ENCODE data around the gene MAPRE2.
"Not testable (repeated sequence)": the region's sequence is repeated elsewhere in the genome, so short reads cannot be mapped to it uniquely, and the experiment has no call there.

The MAPRE2 gene

DNA sequence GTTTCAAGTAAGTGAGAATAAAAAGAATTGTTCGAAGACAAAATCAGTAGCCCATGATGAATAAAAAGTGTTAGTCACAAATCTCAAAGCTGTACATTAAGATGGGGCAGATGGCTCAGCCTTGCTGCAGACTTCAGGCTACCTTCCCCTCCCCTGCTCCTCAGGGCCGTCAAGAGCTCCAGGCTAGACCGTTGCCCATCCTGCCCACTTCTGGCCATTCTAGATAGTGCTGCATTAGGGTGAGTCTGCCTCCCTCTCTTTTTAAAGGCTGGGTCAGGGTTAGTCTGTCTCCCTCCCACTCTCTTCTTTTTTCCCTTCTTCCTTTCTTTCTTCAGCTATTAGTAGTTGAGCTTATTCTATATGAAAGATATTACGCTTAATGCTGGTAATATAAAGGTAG lies 86.0 kb downstream of the MAPRE2 start:
- no peak for DNase-seq

DNA sequence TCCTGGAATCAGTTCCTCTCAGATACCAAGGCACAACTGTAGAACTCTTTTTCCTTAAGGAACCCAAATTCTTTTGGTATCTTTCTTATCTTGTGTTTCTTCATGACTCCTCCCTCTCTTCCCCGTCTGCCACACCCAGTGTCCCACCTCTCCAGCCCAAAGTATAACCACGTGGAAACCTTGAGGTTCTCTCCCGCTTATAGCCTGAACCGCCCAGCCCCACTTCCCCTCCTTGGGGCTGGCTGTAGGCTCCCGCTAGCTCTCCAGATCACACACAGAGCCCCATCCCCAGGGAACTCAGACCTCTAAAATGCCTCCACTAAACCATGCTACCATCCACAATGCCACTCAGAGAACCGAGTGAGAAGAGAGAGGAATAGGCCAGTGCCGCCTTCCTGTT lies 87.5 kb downstream of the MAPRE2 start:
- no peak for DNase-seq

- no peak for DNase-seq
These were observed 89.0 kb downstream of the MAPRE2 start for GRCh38 chr18:35130236-35130635.

- DNase-seq = no peak
These were observed 90.3 kb downstream of the MAPRE2 start for GRCh38 chr18:35131387-35132020.

- DNase-seq = no peak
These were observed 91.0 kb downstream of the MAPRE2 start for GRCh38 chr18:35132021-35132902.

DNA sequence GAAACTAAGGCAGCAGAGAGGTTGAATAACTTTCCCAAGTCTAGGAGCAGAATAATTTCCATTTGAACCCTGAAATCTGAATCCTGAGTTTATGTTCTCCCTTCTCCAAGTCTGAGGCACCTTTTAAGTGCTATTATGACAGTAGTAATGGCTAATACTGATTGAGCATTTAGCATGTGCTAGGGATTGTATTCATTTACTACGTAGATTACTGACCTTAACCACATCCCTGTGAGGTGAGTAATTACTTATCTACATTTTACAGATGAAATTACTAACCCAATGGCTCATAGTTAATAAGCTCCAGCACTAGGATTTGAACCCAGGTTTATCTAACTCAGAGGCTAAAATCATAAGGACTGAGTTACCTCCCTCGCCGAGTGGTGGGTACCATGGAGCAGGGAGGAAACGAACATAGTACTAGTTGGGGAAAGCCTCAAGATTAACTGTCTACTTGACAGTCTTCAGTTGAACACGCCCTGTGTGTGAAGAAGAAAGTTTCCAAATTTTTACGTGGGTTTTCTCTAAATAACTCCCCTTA lies 93.0 kb downstream of the MAPRE2 start:
- no peak for DNase-seq

- DNase-seq = no peak
These were observed 93.7 kb downstream of the MAPRE2 start for GRCh38 chr18:35134791-35135531.

- DNase-seq = no peak
These were observed 95.0 kb downstream of the MAPRE2 start for GRCh38 chr18:35136248-35136647.

GRCh38 chr18:35136885-35137284 lies 95.7 kb downstream of the MAPRE2 start:
- DNase-seq = no peak

DNA sequence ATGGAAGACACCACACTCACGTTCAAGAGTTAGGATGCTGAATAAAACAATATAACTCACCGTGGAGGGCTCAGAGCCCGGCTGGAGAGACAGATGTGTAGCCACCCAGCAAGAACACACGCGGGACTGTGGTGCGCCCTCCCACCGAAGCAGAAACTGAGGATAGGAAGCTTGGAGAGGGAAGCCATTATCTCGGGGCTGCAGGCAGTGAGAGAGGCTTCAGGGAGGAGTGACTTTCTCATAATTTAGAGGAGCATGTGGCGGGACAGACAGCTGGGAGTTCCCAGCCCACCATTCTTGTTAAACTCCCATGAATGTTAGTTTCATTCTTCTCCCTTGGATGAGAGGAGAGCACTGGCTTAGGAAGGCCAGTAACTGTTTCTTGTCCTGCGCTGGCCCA lies 96.4 kb downstream of the MAPRE2 start:
- no peak for DNase-seq

DNA sequence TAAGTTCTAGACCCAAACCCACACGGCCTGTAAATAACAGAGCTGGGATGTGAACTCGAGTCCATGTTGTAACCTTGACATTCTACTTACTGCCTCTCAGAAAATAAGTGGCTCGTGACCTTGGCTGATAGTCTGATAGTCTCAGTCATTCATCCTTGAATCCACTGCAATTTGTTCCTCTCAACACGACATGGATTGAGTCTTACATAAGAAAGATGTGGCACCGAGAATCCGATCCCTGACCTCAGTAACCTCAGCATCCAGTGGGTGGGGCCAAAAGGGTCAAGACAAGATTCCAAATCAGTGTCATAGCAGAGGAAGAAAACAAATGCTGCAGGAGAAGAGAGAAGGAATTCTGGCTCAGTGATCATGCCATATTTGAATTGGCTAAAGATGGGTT lies 97.6 kb downstream of the MAPRE2 start:
- DNase-seq = no peak

- DNase-seq = no peak
These were observed 98.3 kb downstream of the MAPRE2 start for GRCh38 chr18:35139517-35139916.

DNA sequence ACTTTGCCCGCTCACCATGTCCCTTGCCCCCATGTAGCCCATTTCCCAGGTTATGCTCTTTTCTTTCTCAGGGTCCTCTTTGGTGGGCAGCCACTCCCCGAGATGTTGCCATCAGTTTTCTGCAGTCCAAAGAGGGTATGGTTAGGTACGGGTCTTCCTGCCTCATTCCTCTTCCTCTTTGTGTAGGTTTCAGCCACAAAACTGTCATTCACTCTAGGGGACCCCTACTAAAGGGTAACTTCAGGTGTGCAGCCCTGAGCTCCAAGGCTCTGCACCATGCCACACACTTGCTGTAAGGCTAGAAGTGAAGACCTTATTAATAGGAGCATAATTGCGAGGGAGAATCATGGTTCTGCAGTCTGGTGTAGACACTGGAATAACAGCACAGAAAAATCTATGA lies 99.9 kb downstream of the MAPRE2 start:
- no peak for DNase-seq

GRCh38 chr18:35141567-35142274 lies 100.5 kb downstream of the MAPRE2 start:
- no peak for DNase-seq

- DNase-seq = no peak
These were observed 101.0 kb downstream of the MAPRE2 start for GRCh38 chr18:35142275-35142615.

DNA sequence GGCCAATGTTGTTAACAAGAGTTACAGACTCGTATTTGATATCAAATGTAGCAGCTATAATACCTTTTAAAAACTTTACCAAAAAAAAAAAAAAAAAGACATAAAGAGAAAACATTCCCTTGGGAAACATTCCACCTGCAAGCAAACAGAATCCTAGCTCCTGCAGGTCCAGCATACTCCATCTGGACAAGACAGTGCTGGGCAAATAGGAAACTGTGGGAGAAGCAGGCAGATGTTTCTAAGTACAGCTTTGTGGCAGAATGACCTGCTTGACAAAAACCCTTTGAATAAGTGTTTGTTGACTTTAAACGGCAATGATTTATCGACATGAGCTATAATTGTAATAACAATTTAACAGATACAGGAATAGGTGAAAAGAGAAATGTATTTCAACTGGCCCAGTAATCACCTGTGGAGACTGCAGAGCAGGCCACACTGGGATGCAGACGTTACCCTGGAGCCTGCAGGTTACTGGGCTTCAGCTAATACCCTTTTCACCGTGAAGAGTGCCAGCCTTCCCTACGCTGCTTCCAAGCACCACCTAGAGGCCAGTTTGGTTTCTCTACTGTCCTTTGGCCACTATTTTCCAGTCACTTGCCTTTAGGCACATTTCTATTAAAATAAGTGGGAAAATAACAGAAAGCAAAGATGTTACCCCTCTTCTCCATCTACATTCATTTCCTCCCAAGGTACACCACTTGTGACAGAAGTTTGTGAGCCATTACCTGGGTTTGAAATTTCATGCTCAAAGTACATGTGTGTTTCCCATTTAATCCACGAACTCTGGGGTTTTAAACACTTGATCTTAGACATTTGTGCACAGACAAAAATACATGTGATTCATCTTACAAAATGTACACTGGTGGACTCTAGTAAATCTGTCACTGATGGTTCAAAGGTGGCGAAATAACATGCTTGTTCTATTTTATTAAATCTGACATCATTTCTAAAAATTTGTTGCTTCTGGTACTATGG lies 102.7 kb downstream of the MAPRE2 start:
- no peak for DNase-seq

- no peak for DNase-seq
These were observed 103.5 kb downstream of the MAPRE2 start for GRCh38 chr18:35144698-35145097.

DNA sequence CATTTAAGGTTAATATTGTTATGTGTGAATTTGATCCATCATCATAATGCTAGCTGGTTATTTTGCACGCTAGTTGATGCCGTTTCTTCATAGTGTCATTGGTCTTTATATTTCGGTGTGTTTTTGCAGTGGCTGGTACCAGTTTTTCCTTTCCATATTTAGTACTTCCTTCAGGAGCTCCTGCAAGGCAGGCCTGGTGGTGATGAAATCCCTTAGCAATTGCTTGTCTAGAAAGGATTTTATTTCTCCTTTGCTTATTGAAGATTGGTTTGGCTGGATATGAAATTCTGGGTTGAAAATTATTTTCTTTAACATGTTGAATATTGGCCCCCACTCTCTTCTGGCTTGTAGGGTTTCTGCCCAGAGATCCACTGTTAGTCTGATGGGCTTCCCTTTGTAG lies 109.0 kb downstream of the MAPRE2 start:
- DNase-seq = not testable (repeated sequence)

DNA sequence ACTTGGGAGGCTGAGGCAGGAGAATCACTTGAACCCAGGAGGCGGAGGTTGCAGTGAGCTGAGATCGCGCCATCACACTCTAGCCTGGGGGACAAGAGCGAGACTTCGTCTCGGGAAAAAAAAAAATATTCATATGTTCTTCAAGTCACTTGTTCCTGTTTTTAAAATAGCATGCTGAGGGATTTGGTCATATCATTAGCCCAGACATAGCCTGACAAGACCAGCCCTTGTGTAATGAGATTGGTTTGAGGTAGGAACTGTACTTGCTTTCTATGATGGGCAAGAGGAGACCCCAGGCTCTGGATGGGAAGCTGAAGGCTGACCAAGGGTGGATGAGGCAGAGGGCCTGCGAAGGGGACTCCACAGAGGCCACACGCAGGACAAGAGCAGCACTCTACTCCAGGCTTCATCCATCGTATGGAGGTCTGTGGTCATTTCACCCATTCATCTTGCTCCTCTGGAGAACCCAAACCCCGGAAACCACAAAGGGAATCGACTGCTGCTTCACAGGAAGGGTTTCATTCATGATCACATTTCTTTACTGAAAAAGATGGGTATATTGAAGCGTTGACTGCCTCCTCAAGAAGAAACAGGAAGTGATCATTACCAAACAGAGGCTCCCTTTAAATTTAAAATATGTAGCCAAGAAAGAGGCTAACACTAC lies 112.5 kb downstream of the MAPRE2 start:
- no peak for DNase-seq

- DNase-seq = no peak
These were observed 114.3 kb downstream of the MAPRE2 start for GRCh38 chr18:35155398-35156117.

Measured in left hindlimb (tissue), 1 donor.